Mesothelial cell of epicardium (in vitro differentiated cells): Measurements from ENCODE around the gene CTNNA2. TPM values are rescaled to one million over a fixed set of nuclear protein-coding genes. Genes with fewer than 3 reads are reported as not detected.

Experiments
- DNase-seq, 2 experiments: peaks; one replicate each; pipeline ENCODE4 v3.0.0; 2021; ENCODE audit warnings: low spot score in 2 of 2; ENCODE audit not compliant: unreplicated experiment in 2 of 2
- H3K27ac Mint-ChIP-seq: 2 replicates; pipeline ENCODE4 v1.8.0; 2021; ENCODE audit warnings: mixed read lengths
- H3K27me3 Mint-ChIP-seq: 2 replicates; pipeline ENCODE4 v1.8.0; 2021; ENCODE audit warnings: low read depth, mixed read lengths
- H3K36me3 Mint-ChIP-seq: 2 replicates; pipeline ENCODE4 v1.8.0; 2021; ENCODE audit warnings: mixed read lengths
- H3K4me1 Mint-ChIP-seq: 2 replicates; pipeline ENCODE4 v1.8.0; 2021; ENCODE audit warnings: mixed read lengths
- H3K4me3 Mint-ChIP-seq: 2 replicates; pipeline ENCODE4 v1.8.0; 2021; ENCODE audit warnings: mild to moderate bottlenecking, moderate library complexity, mixed read lengths
- H3K9me3 Mint-ChIP-seq: 2 replicates; pipeline ENCODE4 v1.8.0; 2021; ENCODE audit warnings: mixed read lengths
- CTCF ChIP-seq: fragments of 200-600 bp; sonication (generic); IDR thresholded peaks from one replicate; pipeline ENCODE4 v1.5.0; 2021; ENCODE audit warnings: antibody characterized with exemption; ENCODE audit not compliant: unreplicated experiment
- total RNA-seq: library from RNA; stranded (reverse); gene quantifications from 3 replicates; pipeline ENCODE4 v1.2.1, GENCODE V29; 2021

The CTNNA2 gene
- total RNA-seq, 1 donor from 2014 or later: 4.9 TPM

- H3K9me3 Mint-ChIP-seq: no peaks in the 10 kb centered on the region
- no peak overlapping the region for H3K4me3 Mint-ChIP-seq
- DNase-seq: no peak
- no peak overlapping the region for H3K27ac Mint-ChIP-seq
- TF ChIP-seq CTCF: no peak
- peaks cover 9% of the 10 kb centered on the region for H3K4me1 Mint-ChIP-seq
- H3K36me3 Mint-ChIP-seq: no peaks in the 10 kb centered on the region
- no peaks in the 10 kb centered on the region for H3K27me3 Mint-ChIP-seq
Measured at GRCh38 chr2:79941179-79941578, 428.3 kb downstream of the CTNNA2 start.

GRCh38 chr2:79944205-79944604 is 431.4 kb downstream of the CTNNA2 start:
- Mint-ChIP-seq H3K4me3 (no peak overlapping the region), H3K9me3 (no peaks in the 10 kb centered on the region), H3K4me1 (no peaks in the 10 kb centered on the region), H3K27me3 (no peaks in the 10 kb centered on the region), H3K36me3 (no peaks in the 10 kb centered on the region), H3K27ac (no peak overlapping the region)
- DNase-seq: no peak
- TF ChIP-seq CTCF: no peak

- Mint-ChIP-seq H3K4me1 (no peaks in the 10 kb centered on the region), H3K9me3 (no peaks in the 10 kb centered on the region), H3K4me3 (no peak overlapping the region), H3K27ac (no peak overlapping the region), H3K27me3 (no peaks in the 10 kb centered on the region), H3K36me3 (no peaks in the 10 kb centered on the region)
- TF ChIP-seq CTCF: no peak
- no peak for DNase-seq
Measured at GRCh38 chr2:79945653-79946445, 433.0 kb downstream of the CTNNA2 start.

GRCh38 chr2:79947751-79948150 is 434.9 kb downstream of the CTNNA2 start:
- no peak for DNase-seq
- H3K4me3 Mint-ChIP-seq: no peak overlapping the region
- no peaks in the 10 kb centered on the region for H3K27me3 Mint-ChIP-seq
- no peaks in the 10 kb centered on the region for H3K36me3 Mint-ChIP-seq
- TF ChIP-seq CTCF: no peak
- no peaks in the 10 kb centered on the region for H3K4me1 Mint-ChIP-seq
- no peaks in the 10 kb centered on the region for H3K9me3 Mint-ChIP-seq
- H3K27ac Mint-ChIP-seq: no peak overlapping the region

GRCh38 chr2:79950526-79950925 is 437.7 kb downstream of the CTNNA2 start:
- H3K27me3 Mint-ChIP-seq: no peaks in the 10 kb centered on the region
- DNase-seq: no peak
- no peak overlapping the region for H3K4me3 Mint-ChIP-seq
- H3K36me3 Mint-ChIP-seq: no peaks in the 10 kb centered on the region
- no peaks in the 10 kb centered on the region for H3K9me3 Mint-ChIP-seq
- H3K27ac Mint-ChIP-seq: no peak overlapping the region
- TF ChIP-seq CTCF: no peak
- peaks cover 10% of the 10 kb centered on the region for H3K4me1 Mint-ChIP-seq

GRCh38 chr2:79952616-79953015 is 439.8 kb downstream of the CTNNA2 start:
- DNase-seq: no peak
- Mint-ChIP-seq H3K27ac (no peak overlapping the region), H3K27me3 (no peaks in the 10 kb centered on the region), H3K36me3 (no peaks in the 10 kb centered on the region), H3K9me3 (no peaks in the 10 kb centered on the region), H3K4me3 (no peak overlapping the region), H3K4me1 (peaks cover 10% of the 10 kb centered on the region)
- TF ChIP-seq CTCF: no peak
